GM10266 (cell line): Measurements from ENCODE around the gene CSF3.

Source experiments
- DNase-seq: peaks from one replicate; pipeline ENCODE4 v3.0.0; 2012; ENCODE audit errors: extremely low spot score
- TF ChIP-seq, protein P1 (sequence below): IDR thresholded peaks from 2 replicates; pipeline ENCODE4 v1.5.1; 2012; ENCODE audit warnings: mild to moderate bottlenecking, low read depth; ENCODE audit not compliant: control insufficient read depth, insufficient read depth; ENCODE audit errors: missing control alignments

The CSF3 gene

DNA sequence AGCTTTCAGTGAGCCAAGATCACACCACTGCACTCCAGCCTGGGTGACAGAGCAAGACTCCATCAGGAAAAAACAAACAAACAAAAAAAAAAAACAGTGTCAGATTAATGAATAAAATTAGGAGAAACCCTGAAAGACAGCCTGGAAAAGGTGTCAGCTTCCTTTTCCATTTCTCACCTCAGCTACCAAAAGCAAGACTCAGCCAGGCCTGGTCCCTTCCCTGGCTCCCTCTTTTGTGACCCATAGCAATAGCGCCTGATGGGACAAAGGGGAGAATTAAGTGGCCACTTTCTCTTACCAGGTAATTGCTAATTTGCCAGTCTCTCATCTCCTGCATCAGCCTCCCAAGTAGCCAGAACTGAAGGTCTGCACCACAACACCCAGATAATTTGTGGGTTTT is 43.6 kb downstream of the CSF3 start:
- TF ChIP-seq, protein P1, sequence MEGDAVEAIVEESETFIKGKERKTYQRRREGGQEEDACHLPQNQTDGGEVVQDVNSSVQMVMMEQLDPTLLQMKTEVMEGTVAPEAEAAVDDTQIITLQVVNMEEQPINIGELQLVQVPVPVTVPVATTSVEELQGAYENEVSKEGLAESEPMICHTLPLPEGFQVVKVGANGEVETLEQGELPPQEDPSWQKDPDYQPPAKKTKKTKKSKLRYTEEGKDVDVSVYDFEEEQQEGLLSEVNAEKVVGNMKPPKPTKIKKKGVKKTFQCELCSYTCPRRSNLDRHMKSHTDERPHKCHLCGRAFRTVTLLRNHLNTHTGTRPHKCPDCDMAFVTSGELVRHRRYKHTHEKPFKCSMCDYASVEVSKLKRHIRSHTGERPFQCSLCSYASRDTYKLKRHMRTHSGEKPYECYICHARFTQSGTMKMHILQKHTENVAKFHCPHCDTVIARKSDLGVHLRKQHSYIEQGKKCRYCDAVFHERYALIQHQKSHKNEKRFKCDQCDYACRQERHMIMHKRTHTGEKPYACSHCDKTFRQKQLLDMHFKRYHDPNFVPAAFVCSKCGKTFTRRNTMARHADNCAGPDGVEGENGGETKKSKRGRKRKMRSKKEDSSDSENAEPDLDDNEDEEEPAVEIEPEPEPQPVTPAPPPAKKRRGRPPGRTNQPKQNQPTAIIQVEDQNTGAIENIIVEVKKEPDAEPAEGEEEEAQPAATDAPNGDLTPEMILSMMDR, result no peak
- no peak for DNase-seq

DNA sequence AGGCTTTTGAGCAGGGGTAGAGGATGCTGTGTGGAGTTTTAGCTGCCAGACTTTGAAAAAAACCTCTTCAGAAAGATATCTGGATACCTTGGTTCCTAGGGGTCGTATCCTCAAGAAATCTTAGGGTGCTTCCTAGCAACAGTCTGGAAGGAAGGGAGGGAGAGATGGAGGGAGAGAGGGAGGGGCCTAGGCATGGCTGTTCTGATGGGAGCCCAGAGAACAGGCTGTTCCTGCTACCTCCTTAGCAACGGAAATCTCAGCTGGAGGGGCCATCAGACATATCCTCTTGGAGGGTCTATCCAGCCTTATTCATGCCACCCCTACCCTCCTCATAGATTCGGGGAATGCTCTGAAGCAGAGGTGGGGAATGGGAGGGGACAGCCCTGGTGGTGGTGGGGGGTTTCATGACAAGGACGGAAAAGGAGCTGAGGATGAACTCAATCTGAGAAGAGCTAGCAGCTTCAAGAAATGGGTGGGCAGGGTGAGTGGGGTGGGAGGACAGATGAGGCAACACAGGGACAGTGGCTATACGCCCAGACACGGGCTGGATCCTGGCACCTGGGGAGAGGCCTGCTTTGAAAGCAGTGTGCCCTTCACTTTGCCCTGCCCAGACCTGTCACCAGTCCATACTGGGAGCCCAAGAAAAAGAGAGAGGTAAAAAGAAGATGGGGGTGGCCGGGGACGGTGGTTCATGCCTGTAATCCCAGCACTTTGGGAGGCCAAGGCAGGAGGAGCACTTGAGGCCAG is 44.7 kb downstream of the CSF3 start:
- TF ChIP-seq, protein P1, result no peak
- DNase-seq, result no peak

DNA sequence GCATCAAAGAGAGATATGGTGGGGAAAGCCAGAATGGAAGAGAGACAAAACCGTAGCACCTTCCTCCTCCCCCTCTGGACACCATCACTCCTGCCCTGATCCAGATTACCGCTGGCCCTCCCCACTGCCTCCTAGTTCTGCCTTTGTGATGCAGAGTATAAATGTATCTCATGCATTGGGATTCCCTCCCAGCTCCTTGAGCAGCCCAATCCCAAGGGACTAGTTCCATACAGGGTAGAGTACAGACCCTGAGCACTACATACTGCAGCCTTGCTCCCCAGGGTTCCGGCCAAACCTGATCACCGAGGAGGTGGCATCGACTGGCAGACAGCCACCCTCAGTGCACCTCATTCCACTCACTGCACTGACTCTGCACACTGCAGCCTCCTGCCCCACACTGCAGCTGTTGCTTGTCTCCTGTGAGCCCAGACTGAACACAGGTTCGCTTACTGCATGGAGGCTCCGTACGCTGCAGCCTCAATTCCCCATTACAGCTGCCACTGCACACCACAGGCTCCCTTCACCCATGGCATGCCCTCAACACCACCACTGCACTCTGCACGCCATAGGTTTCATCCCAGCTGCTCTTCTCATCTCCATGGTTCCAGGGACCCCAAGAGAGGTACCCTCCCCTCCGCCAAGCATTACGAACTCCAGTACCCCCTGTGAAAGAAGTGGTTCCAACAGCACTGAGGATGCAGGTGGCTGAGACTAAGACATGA is 45.8 kb downstream of the CSF3 start:
- no peak for DNase-seq
- TF ChIP-seq, protein P1, result no peak

DNA sequence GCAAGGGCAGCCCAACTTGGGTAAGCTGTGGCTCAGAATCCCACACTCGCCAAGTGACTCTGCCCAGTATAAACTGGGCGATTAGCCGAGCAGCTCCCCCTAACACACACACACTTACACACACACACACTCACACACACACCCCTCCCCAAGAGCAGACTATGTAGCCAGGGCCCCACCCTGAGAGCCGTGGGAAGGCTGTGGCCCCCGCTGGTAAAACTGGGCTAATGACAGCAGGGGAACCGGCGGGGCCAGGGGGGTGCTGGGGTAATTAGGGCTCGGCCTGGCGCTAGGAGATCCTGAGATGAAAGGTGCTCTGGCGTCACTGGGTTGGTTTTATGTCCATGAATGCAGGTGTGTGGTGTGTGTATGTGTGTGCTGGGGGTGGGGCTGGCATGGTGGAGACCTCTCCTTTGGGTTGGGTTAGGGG is 46.4 kb downstream of the CSF3 start:
- TF ChIP-seq, protein P1, result no peak
- DNase-seq, result no peak

DNA sequence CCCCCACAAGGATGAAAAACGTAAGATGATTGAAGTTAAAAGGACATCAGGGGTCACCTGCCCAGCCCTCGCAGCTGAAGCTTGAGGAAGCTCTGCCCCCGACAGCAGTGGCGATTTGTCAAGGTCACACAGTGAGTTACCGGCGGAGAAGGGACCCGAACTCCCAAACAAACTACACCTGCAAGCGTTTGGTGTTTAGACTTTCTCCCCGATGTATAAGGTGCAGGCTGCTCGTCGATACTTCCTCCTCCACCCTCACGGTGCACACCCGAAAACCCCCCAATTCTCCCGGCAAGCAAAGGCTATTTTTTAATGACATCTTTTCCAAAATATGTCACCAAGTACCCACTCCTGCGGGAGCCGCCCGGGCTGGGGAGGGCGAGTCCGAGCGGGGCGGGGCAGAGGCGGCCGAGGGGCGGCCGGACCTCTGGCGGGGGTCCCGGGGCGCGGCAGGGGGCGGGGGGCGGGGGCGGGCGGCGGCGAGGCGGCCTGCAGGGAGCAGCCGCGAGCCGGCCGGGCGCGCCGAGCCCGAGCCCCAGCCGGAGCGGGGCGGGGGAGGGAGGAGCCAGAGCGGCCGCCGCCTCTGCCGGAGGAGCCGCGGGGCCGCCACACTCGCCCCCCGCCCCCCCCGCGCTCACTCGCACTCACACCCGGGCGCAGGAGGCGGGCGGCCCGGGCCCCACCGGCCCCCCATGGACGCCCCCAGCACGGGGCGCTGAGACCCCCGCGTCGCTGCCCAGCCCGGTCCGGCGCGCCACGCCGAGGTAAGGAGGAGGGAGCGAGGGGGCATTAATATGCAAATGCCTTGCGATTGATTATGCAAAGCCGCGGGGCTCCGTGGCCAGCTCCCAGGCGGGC is 47.3 kb downstream of the CSF3 start, which contains the start of gene THRA:
Gene THRA, plus strand, starts transcription at position 637 of the 858 bp plus-strand sequence. CDS start 11,524 bp downstream, outside the sequence.
- DNase-seq, result peak; percentile 93
- TF ChIP-seq, protein P1, result peak; percentile 46

DNA sequence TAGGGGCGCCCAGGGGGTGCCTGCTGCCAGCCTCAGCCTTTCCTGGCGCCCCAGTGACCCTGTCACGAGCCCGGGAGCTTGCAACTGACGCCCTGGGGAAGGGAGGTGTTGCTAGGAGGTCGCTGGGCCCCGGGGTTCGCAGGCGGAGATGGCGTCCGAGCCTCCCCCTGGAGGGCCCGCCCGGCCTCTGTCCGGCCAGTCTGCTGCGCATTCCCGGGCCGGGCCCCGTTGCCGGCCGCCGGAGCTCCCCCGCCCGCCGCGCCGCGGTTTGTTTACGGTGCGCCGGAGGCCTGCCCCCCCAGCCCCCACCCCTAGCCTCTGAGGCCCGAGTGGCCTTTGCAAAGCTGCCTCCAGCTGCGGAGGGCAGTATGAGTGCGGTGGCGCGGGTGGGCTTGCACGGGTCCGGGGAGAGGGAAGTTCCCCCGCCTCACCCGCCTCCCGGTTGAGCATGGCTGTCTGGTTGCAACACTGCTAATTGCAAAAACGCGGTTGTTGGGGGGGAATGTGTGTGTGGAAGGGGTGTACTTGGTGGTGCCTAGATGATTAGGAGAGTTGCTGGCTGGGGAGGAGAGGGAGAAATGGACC is 48.0 kb downstream of the CSF3 start:
- TF ChIP-seq, protein P1, result no peak
- no peak for DNase-seq
